WTC11 (cell line): ENCODE results near the gene SLC17A5. TPM values are rescaled to one million over a fixed set of nuclear protein-coding genes. Genes with fewer than 3 reads are reported as not detected.

Experiments used
- ATAC-seq: fragments of 200-7000 bp; cut with Tn5 transposase; 2 replicates; pipeline ENCODE4 v1.10.0; 2021; ENCODE audit warnings: mild to moderate bottlenecking, moderate library complexity
- CTCF ChIA-PET: fragments of 300-600 bp; sonication (Branson Sonifier 250); formaldehyde crosslinking; loops from one replicate; lab custom pipeline; 2021; ENCODE audit warnings: antibody characterized with exemption; lab: Charles Lee
- POLR2A ChIA-PET: fragments of 350-600 bp; sonication (Branson Sonifier 250); formaldehyde crosslinking; loops from one replicate; lab custom pipeline; 2021; ENCODE audit warnings: antibody characterized with exemption; lab: Charles Lee
- DNase-seq: peaks from one replicate; pipeline ENCODE4 v3.0.0; 2021; ENCODE audit warnings: low spot score
- H3K27ac Mint-ChIP-seq: 2 replicates; pipeline ENCODE4 v1.8.0; 2021; ENCODE audit warnings: mixed read lengths
- H3K27me3 Mint-ChIP-seq: 2 replicates; pipeline ENCODE4 v1.8.0; 2021; ENCODE audit warnings: low read depth, mild to moderate bottlenecking, moderate library complexity, mixed read lengths
- H3K36me3 Mint-ChIP-seq: 2 replicates; pipeline ENCODE4 v1.8.0; 2021; ENCODE audit warnings: mixed read lengths
- H3K4me1 Mint-ChIP-seq: 2 replicates; pipeline ENCODE4 v1.8.0; 2022; ENCODE audit warnings: mixed read lengths
- H3K4me3 Mint-ChIP-seq: 2 replicates; pipeline ENCODE4 v1.8.0; 2021; ENCODE audit warnings: mild to moderate bottlenecking, moderate library complexity, mixed read lengths
- H3K9me3 Mint-ChIP-seq: 2 replicates; pipeline ENCODE4 v1.8.0; 2021; ENCODE audit warnings: mixed read lengths
- AR ChIP-seq: fragments of 250-450 bp; sonication (Bioruptor Pico); IDR thresholded peaks from 2 replicates; pipeline ENCODE4 v1.9.0; 2021; ENCODE audit warnings: mild to moderate bottlenecking
- ATF2 ChIP-seq: sonication (generic); formaldehyde crosslinking; IDR thresholded peaks from 2 replicates; pipeline ENCODE4 v1.8.1; 2022; ENCODE audit warnings: low read depth, missing genetic modification reagents, borderline replicate concordance
- CREB1 ChIP-seq: sonication (generic); formaldehyde crosslinking; IDR thresholded peaks from 2 replicates; pipeline ENCODE4 v1.8.0; 2023; ENCODE audit warnings: mild to moderate bottlenecking, missing genetic modification reagents
- CTCF ChIP-seq: fragments of 200-600 bp; IDR thresholded peaks from 2 replicates; pipeline ENCODE4 v1.8.0; 2022; ENCODE audit warnings: antibody characterized with exemption
- E2F1 ChIP-seq: sonication (generic); formaldehyde crosslinking; IDR thresholded peaks from 2 replicates; pipeline ENCODE4 v1.8.0; 2022; ENCODE audit warnings: mild to moderate bottlenecking, missing genetic modification reagents
- E2F5 ChIP-seq: sonication (generic); formaldehyde crosslinking; IDR thresholded peaks from 2 replicates; pipeline ENCODE4 v1.8.1; 2022; ENCODE audit warnings: mild to moderate bottlenecking, moderate library complexity, missing genetic modification reagents
- FOXP1 ChIP-seq: sonication (generic); formaldehyde crosslinking; IDR thresholded peaks from 2 replicates; pipeline ENCODE4 v1.8.0; 2022; ENCODE audit warnings: missing genetic modification reagents, mild to moderate bottlenecking, moderate library complexity, borderline replicate concordance
- GABPB1 ChIP-seq: sonication (generic); formaldehyde crosslinking; IDR thresholded peaks from 2 replicates; pipeline ENCODE4 v1.8.1; 2023; ENCODE audit warnings: mild to moderate bottlenecking, missing genetic modification reagents
- GRHL2 ChIP-seq: fragments of 250-450 bp; sonication (Bioruptor Pico); IDR thresholded peaks from 2 replicates; pipeline ENCODE4 v1.8.0; 2022; ENCODE audit warnings: mild to moderate bottlenecking, moderate library complexity; ENCODE audit not compliant: insufficient replicate concordance, severe bottlenecking
- JAZF1 ChIP-seq: fragments of 250-450 bp; sonication (Bioruptor Pico); IDR thresholded peaks from 2 replicates; pipeline ENCODE4 v1.9.0; 2021; ENCODE audit warnings: moderate library complexity, mild to moderate bottlenecking, inconsistent platforms
- OVOL2 ChIP-seq: fragments of 250-450 bp; sonication (Bioruptor Pico); IDR thresholded peaks from 2 replicates; pipeline ENCODE4 v1.9.0; 2021; ENCODE audit warnings: mild to moderate bottlenecking, borderline replicate concordance
- SMAD4 ChIP-seq: sonication (generic); formaldehyde crosslinking; IDR thresholded peaks from 2 replicates; pipeline ENCODE4 v1.8.0; 2022; ENCODE audit warnings: mild to moderate bottlenecking, missing genetic modification reagents
- SOX15 ChIP-seq: fragments of 250-450 bp; sonication (Bioruptor Pico); IDR thresholded peaks from 2 replicates; pipeline ENCODE4 v1.9.0; 2021; ENCODE audit warnings: mild to moderate bottlenecking
- SP1 ChIP-seq: sonication (generic); formaldehyde crosslinking; conservative IDR thresholded peaks from 2 replicates; pipeline ENCODE4 v1.8.1; 2022; ENCODE audit warnings: missing genetic modification reagents
- TCF7 ChIP-seq: sonication (generic); formaldehyde crosslinking; IDR thresholded peaks from 2 replicates; pipeline ENCODE4 v1.8.0; 2022; ENCODE audit warnings: mild to moderate bottlenecking, low read depth, missing genetic modification reagents, moderate library complexity
- ZBTB21 ChIP-seq: sonication (generic); formaldehyde crosslinking; IDR thresholded peaks from 2 replicates; pipeline ENCODE4 v1.8.1; 2023; ENCODE audit warnings: mild to moderate bottlenecking, missing genetic modification reagents, borderline replicate concordance
- ZNF232 ChIP-seq: sonication (generic); formaldehyde crosslinking; IDR thresholded peaks from 2 replicates; pipeline ENCODE4 v1.8.0; 2022; ENCODE audit warnings: mild to moderate bottlenecking, missing genetic modification reagents
- total RNA-seq: library from RNA; stranded (reverse); gene quantifications from 3 replicates; pipeline ENCODE4 v1.2.3, GENCODE V29; 2021
- TF ChIP-seq, protein P1 (sequence below): sonication (generic); formaldehyde crosslinking; IDR thresholded peaks from 2 replicates; pipeline ENCODE4 v1.8.0; 2022; ENCODE audit warnings: mild to moderate bottlenecking, missing genetic modification reagents
- TF ChIP-seq, protein P2 (sequence below): fragments of 250-450 bp; sonication (Bioruptor Pico); IDR thresholded peaks from 2 replicates; pipeline ENCODE4 v1.9.0; 2021; ENCODE audit warnings: moderate library complexity, mild to moderate bottlenecking, inconsistent platforms, borderline replicate concordance
- TF ChIP-seq, protein P3 (sequence below): fragments of 250-450 bp; sonication (Bioruptor Pico); conservative IDR thresholded peaks from 2 replicates; pipeline ENCODE4 v1.9.0; 2021; ENCODE audit warnings: mild to moderate bottlenecking

The SLC17A5 gene
- total RNA-seq, 1 experiment from 2014 or later = 9.3 TPM

DNA sequence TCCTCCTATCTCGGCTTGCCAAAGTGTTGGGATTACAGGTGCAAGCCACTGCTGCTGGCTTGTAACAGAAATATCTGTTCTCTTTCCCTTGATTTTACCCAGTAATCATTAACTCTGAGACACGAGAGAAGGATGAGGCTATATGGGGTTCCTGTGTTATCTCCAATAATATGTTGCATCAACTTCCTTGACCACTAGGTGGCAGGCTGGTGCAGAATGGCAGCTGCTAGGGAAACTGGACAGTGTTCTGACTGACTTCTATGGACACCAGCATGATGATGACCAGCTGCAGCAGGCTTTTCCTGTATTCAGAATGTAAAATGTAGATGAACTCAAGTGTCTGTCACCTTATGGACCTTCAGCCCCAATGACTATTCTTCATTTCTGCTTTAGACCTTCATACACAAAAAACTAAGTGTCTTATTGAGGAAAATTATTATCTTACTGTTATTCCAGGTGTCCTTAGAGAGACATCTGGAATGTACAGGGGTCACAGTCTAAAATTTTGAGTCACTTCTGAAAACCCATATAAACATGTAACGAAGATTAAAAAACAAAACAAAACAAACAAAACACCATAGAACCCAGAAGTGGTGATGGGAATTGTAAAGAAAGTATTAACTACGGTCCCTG is 21.8 kb upstream of the SLC17A5 start:
- Mint-ChIP-seq H3K9me3 (no peaks in the 10 kb centered on the region), H3K27ac (no peak overlapping the region), H3K4me1 (no peaks in the 10 kb centered on the region), H3K36me3 (no peaks in the 10 kb centered on the region), H3K27me3 (no peaks in the 10 kb centered on the region), H3K4me3 (no peak overlapping the region)
- peak; percentile 85 for TF ChIP-seq CTCF
- TF ChIP-seq, protein P1, sequence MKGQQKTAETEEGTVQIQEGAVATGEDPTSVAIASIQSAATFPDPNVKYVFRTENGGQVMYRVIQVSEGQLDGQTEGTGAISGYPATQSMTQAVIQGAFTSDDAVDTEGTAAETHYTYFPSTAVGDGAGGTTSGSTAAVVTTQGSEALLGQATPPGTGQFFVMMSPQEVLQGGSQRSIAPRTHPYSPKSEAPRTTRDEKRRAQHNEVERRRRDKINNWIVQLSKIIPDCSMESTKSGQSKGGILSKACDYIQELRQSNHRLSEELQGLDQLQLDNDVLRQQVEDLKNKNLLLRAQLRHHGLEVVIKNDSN (CRISPR knock-in tag) = no peak
- TF ChIP-seq, protein P2, sequence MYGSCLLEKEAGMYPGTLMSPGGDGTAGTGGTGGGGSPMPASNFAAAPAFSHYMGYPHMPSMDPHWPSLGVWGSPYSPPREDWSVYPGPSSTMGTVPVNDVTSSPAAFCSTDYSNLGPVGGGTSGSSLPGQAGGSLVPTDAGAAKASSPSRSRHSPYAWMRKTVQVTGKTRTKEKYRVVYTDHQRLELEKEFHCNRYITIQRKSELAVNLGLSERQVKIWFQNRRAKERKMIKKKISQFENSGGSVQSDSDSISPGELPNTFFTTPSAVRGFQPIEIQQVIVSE (CRISPR knock-in tag) = no peak
- TF ChIP-seq GABPB1 (CRISPR knock-in tag) = 0 out of 2 replicates have a peak, but pooled peaks have one; percentile 18
- TF ChIP-seq ATF2 (CRISPR knock-in tag) = no peak
- no peak for TF ChIP-seq E2F5 (CRISPR knock-in tag)
- ATAC-seq (peak; percentile 95), DNase-seq (peak; percentile 78)
- POLR2A ChIA-PET = no interaction called here
- CTCF ChIA-PET = interaction anchor here (0.6 to 4.9 kb wide), 13 partner anchors 10 to 74 kb away, joined by 3 to 40 read pairs (median 4); no protein-coding TSS in a partner anchor

GRCh38 chr6:73671911-73672685 is 18.3 kb upstream of the SLC17A5 start:
- H3K9me3 Mint-ChIP-seq = no peaks in the 10 kb centered on the region
- ChIA-PET CTCF (interaction anchor here (0.9 kb wide), 1 partner anchor 67 kb away, joined by 3 read pairs; no protein-coding TSS in a partner anchor), POLR2A (no interaction called here)
- H3K4me3 Mint-ChIP-seq = no peak overlapping the region
- DNase-seq (no peak), ATAC-seq (no peak)
- H3K27me3 Mint-ChIP-seq = no peaks in the 10 kb centered on the region
- no peak overlapping the region for H3K27ac Mint-ChIP-seq
- H3K36me3 Mint-ChIP-seq = no peaks in the 10 kb centered on the region
- H3K4me1 Mint-ChIP-seq = no peaks in the 10 kb centered on the region
- TF ChIP-seq FOXP1 (CRISPR knock-in tag) (no peak), CREB1 (CRISPR knock-in tag) (no peak), TCF7 (CRISPR knock-in tag) (no peak), AR (CRISPR knock-in tag) (no peak), OVOL2 (no peak), E2F1 (no peak), GABPB1 (CRISPR knock-in tag) (no peak), JAZF1 (CRISPR knock-in tag) (no peak), SOX15 (CRISPR knock-in tag) (no peak), GRHL2 (no peak), SMAD4 (no peak), ZNF232 (CRISPR knock-in tag) (no peak), ZBTB21 (CRISPR knock-in tag) (no peak), SP1 (no peak)
- TF ChIP-seq, protein P3, sequence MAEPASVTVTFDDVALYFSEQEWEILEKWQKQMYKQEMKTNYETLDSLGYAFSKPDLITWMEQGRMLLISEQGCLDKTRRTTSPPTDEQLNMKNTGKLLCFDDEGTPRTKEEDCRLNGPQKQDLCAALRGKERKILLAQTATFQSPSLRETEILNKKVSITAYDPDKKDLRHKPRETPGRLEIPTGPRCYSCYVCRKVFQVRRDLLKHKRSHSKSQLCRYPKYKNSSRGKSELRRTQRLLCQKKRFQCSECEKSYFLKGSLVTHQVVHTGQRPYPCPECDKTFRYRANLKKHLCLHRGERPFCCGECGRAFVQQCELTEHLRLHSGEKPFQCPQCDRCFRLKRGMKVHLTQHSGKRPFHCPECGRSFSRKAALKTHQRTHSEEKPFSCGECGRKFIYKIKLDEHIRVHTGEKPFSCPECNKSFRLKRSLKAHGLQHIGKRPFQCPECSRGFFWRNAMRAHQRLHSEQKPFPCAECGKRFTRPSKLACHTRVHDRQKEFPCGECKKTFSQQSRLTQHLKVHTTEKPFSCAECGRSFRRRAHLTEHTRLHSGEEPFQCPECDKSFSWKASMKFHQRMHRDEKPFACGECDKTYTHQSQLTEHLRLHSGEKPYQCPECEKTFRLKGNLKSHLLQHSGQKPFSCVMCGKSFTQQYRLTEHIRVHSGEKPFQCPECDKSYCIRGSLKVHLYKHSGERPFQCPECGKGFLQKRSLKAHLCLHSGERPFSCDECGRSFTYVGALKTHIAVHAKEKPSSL (CRISPR knock-in tag) = no peak
